ENCODE measurements around the gene VEZF1.

GRCh38 chr17:57986841-57987580 is 1.0 kb downstream of the VEZF1 start:
- no peak for TF ChIP-seq CTCF (IDR thresholded peaks at IDR 0.05; ENCODE audit: low read depth, low read length)
- TF ChIP-seq EZH2phosphoT487 (IDR thresholded peaks at IDR 0.05; ENCODE audit: low read depth) = no peak

All from OCI-LY3 (cell line).